D721Med (cell line): ENCODE results near the gene DAND5.

Source experiments
- DNase-seq: peaks from one replicate; pipeline ENCODE4 v3.0.0; 2011; ENCODE audit warnings: low spot score; ENCODE audit not compliant: insufficient read length
- FAIRE-seq: peaks from 2 replicates; lab custom pipeline; 2011; peaks lifted over from hg19 to GRCh38; lab: Jason Lieb, UNC
- TF ChIP-seq, protein P1 (sequence below): IDR thresholded peaks from 2 replicates; pipeline ENCODE4 v1.5.1; 2012; ENCODE audit warnings: mild to moderate bottlenecking, control low read depth; ENCODE audit not compliant: insufficient read depth; ENCODE audit errors: missing control alignments

The DAND5 gene

DNA sequence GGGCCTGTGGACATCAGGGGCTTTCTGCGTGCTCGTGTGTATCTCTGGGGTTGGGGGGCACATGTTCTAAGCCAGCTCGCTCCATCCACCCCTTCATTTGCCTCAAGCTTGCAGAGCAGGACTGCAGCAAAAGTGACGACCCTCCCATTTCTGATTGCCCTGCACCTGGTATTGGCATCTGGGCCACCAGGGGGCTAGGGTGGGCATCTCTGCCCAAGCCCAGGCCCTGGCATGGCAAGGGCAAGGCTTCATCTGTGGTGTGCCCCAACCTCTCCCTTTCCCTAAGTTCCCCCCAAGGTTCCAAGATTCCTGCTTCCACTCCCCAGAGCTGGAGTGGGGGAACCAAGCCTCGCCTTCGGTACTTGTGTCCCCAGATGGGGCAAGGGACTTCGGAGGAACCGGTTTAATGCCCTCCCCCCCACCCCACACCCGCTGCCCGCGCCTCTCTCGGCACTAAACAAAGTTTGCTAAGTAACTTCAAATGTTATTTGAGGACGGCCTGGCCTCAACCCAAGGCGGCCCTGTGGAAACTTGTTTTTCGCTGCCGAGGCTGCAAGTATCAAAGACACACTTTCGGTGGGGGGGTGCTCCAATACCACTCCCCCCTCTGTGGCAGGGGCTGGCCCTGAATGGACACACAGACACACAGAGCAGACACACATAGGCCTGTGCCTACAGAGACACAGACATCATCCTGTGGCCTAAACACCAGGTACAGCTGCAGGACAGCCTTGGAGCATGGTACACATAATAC is 38.1 kb downstream of the DAND5 start:
- DNase-seq = no peak
- TF ChIP-seq, protein P1, sequence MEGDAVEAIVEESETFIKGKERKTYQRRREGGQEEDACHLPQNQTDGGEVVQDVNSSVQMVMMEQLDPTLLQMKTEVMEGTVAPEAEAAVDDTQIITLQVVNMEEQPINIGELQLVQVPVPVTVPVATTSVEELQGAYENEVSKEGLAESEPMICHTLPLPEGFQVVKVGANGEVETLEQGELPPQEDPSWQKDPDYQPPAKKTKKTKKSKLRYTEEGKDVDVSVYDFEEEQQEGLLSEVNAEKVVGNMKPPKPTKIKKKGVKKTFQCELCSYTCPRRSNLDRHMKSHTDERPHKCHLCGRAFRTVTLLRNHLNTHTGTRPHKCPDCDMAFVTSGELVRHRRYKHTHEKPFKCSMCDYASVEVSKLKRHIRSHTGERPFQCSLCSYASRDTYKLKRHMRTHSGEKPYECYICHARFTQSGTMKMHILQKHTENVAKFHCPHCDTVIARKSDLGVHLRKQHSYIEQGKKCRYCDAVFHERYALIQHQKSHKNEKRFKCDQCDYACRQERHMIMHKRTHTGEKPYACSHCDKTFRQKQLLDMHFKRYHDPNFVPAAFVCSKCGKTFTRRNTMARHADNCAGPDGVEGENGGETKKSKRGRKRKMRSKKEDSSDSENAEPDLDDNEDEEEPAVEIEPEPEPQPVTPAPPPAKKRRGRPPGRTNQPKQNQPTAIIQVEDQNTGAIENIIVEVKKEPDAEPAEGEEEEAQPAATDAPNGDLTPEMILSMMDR = no peak
- FAIRE-seq = no peak

DNA sequence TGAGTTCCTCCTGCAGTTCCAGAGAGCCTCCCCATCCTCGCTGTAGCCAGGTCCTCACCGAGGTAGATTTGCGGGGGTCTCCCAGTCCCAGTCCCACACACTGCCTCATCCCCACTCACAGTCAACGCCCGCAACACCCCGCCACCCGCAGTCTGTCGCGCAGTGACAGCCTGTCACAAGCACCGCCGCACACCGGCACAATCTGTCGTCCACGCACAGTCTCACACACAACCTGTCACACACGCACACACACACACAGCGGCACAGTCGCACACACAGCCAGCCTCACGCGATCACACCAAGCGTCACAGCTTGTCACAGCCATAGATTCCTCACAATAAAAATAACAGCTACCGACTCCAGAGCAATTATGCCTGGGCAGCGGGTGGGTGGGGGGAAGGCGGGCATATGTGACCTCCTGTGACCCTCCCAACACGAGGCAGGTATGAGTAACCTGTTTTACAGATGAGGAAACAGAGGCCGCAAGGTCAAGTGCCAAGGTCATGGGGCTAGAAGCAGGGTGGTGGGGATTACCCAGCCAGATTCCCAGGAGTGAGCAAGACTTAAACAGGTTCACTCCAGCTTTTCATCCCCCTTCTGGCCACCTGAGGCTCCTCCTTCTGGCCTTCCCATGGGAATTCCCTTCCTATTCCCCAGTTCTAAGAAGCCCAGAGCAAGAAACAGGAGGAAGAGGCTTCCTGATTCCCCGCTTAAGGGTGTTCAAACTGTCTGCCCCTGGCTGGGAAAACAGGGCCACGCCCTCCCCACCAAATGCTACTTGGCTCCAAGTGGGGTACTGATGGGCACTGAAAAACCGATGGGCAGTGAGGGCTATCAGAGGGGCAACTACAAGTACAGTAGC is 39.8 kb downstream of the DAND5 start:
- no peak for FAIRE-seq
- TF ChIP-seq, protein P1 = no peak
- DNase-seq = no peak

DNA sequence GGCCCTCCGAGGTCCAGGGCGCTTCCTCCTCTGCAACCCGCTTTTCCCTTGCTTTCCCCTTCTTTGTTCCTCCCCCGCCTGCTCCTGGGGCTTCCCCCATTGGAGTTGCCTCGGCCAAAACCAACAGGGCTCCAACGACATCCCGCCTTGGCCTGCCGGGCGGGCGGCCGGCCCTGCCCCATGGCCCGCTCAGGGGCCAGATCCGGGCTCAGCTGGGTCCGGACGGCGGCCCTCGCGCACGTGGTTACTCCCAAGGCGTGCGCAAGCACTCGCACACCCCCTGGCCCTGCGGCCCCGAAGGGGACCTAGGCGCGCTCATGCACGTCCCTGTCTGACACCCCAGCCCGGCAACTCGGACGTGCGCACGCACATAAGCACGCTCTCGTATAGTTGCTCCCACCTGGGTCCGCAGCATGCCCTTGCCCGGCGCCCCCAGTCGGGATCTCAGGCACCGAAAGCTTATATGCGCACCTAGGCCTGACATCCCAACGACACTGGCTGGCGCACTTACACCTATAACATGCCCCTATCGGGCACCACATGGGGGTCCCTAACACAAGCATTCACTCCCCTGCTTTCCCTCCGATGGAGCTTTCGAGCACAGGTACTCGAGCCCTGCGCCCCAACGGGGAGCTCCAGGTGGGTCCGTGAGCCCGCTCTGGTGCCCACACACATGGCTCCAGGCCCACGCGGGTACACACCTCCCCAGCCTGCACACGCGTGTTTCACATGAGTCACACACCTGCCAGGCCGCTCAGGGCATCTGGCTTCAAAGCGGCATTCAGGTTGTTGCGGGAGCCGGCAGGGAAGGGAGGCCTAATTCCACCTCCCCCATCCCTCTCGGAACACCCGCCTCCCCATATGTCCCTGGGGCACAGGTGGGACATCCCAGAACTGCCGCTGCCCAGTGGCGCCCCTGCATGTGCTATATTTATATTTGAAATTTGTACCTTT is 40.9 kb downstream of the DAND5 start:
- DNase-seq = no peak
- TF ChIP-seq, protein P1 = no peak
- no peak for FAIRE-seq

DNA sequence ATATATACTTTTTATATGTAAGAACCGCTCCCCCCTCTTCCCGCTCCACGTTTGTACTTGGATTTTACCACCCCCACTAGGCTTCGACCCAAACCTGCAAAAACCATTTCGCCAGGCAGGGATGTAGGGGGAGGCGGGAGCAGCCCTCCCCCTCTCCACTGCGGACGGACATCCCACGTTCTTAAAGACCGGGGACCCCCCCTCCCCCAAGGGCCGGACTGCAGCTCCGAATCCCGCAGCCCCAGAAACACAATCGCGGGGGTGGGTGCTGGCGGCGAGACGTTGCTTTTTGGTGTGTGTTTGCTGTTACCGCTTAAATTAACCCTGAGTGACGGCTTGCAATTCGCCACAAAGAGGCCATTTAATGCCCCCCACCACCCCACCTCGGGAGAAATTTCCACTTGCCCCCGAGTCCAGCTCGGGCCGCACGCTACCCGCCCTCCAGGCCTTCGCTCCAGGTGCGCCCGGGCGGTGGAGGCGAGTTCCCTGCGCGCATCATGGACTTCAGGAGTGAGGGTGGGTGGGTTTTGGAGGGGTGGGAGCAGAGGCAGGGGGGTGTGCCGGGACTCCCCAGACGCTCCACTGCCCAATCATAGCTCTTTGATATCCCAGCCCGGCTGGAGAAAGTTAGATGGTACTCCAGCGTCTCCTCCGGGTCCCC is 41.7 kb downstream of the DAND5 start:
- FAIRE-seq (no peak), DNase-seq (no peak)
- TF ChIP-seq, protein P1 = no peak

DNA sequence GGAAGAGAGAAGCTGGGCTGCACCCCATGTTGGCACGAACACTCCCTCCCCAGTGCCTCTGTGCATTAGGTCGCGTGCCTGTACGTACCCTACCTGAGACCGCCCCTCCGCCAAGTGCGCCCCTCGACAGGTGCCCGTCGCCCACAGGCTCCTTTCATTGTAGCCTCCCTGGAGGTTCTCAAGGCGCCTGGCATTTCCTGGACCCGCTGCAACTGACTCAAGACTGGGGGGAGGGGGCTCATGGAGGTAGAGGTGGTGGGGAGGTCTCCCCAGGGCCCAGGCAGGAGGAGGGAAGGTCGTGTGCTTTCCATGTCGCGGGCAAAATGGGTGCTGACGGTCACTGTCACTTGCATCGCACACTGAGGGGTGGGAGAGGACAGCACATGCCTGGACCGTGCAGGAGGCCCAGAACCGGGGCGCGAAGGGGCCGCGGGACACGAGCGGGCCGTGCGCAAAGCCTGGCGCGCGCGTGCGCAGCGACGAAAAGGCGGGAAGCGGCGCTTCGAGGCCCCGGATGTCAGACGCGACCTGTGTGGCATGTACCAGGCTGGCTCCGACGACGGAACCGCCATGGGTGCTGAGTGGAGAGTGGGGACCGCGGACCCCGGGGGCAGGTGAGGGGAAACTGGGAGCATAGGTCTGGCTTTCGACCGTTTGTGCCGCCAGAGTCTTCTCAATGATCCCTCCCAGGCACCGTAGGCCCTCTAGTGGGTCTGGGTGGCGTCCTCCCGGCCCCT is 42.4 kb downstream of the DAND5 start:
- no peak for FAIRE-seq
- TF ChIP-seq, protein P1 = no peak

DNA sequence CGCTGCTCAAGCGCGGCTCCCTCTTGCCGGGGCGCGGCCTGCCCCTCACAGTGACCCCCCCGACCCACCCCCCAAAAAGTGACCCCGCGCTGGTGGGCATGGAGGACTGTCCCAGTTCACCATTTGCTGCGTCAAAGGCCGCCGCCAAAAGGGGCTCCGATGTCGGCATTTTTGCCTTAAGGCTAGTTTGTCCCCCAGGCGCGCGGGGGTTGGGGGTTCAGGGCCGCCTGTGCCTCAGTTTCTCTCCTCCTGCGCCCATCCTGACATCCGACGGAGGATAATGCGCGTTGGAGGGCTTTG is 43.0 kb downstream of the DAND5 start:
- DNase-seq (no peak), FAIRE-seq (no peak)
- TF ChIP-seq, protein P1 = no peak

More for the DNA sequence above, 42.4 kb downstream of the DAND5 start:
- DNase-seq = no peak
